Measurements from ENCODE around the gene DEDD.

The DEDD gene

GRCh38 chr1:161079436-161080110, 52.9 kb downstream of the DEDD start:
- no peak overlapping the region for H3K27ac ChIP-seq (ENCODE audit: low read depth in 2 of 2, low read length in 2 of 2)
- H3K4me3 ChIP-seq (ENCODE audit: low read length in 2 of 2), result no peak overlapping the region
- H3K9ac ChIP-seq (ENCODE audit: low read depth in 1 of 2, low read length in 2 of 2), result no peak overlapping the region
- peaks cover 5 to 23% of the 10 kb centered on the region in 2 donors for H3K4me1 ChIP-seq (ENCODE audit: control insufficient read depth in 2 of 2, insufficient read depth in 2 of 2, low read length in 2 of 2)
- H3K9me3 ChIP-seq (ENCODE audit: control insufficient read depth in 2 of 2, low read length in 2 of 2), result no peaks in the 10 kb centered on the region
- peaks cover 0 to 3% of the 10 kb centered on the region in 2 donors for H3K36me3 ChIP-seq (ENCODE audit: control insufficient read depth in 2 of 2, insufficient read depth in 2 of 2, low read length in 2 of 2)
- no peaks in the 10 kb centered on the region for H3K27me3 ChIP-seq (ENCODE audit: control insufficient read depth in 2 of 2, insufficient read depth in 2 of 2, low read length in 2 of 2)

- Histone ChIP-seq H3K9me3 (ENCODE audit: control insufficient read depth in 2 of 2, low read length in 2 of 2) (no peaks in the 10 kb centered on the region), H3K27ac (ENCODE audit: low read depth in 2 of 2, low read length in 2 of 2) (no peak overlapping the region), H3K9ac (ENCODE audit: low read depth in 1 of 2, low read length in 2 of 2) (no peak overlapping the region), H3K27me3 (ENCODE audit: control insufficient read depth in 2 of 2, insufficient read depth in 2 of 2, low read length in 2 of 2) (no peaks in the 10 kb centered on the region), H3K4me3 (ENCODE audit: low read length in 2 of 2) (no peak overlapping the region), H3K36me3 (ENCODE audit: control insufficient read depth in 2 of 2, insufficient read depth in 2 of 2, low read length in 2 of 2) (peaks cover 0 to 3% of the 10 kb centered on the region in 2 donors), H3K4me1 (ENCODE audit: control insufficient read depth in 2 of 2, insufficient read depth in 2 of 2, low read length in 2 of 2) (peaks cover 0 to 3% of the 10 kb centered on the region in 2 donors)
Observed at GRCh38 chr1:161077426-161077825, 55.0 kb downstream of the DEDD start.

DNA sequence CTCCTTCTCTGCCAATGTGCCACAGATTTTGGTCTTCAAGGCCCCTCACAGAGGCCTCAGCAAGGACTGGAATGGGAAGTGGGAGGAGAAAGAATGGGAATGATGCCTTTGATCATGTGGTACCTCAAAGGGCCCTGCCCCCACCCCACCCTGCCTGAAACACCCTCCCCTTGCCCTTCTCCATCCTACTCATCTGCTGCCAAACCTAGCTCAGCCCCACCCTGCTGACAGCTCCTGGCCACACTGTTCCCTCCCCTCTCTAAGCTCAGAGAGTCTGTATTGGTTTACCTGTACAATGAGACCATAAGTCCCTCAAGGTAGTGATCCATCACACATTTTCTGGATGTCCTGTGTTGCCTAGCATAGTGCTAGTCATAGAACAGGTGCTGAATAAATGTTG, 56.1 kb downstream of the DEDD start:
- H3K4me3 ChIP-seq (ENCODE audit: low read length in 2 of 2), result no peak overlapping the region
- H3K9me3 ChIP-seq (ENCODE audit: control insufficient read depth in 2 of 2, low read length in 2 of 2), result no peaks in the 10 kb centered on the region
- H3K36me3 ChIP-seq (ENCODE audit: control insufficient read depth in 2 of 2, insufficient read depth in 2 of 2, low read length in 2 of 2), result peaks cover 0 to 3% of the 10 kb centered on the region in 2 donors
- no peak overlapping the region for H3K27ac ChIP-seq (ENCODE audit: low read depth in 2 of 2, low read length in 2 of 2)
- H3K9ac ChIP-seq (ENCODE audit: low read depth in 1 of 2, low read length in 2 of 2), result no peak overlapping the region
- no peaks in the 10 kb centered on the region for H3K27me3 ChIP-seq (ENCODE audit: control insufficient read depth in 2 of 2, insufficient read depth in 2 of 2, low read length in 2 of 2)
- peaks cover 0 to 3% of the 10 kb centered on the region in 2 donors for H3K4me1 ChIP-seq (ENCODE audit: control insufficient read depth in 2 of 2, insufficient read depth in 2 of 2, low read length in 2 of 2)

- Histone ChIP-seq H3K9me3 (ENCODE audit: control insufficient read depth in 2 of 2, low read length in 2 of 2) (no peaks in the 10 kb centered on the region), H3K27me3 (ENCODE audit: control insufficient read depth in 2 of 2, insufficient read depth in 2 of 2, low read length in 2 of 2) (no peaks in the 10 kb centered on the region), H3K4me1 (ENCODE audit: control insufficient read depth in 2 of 2, insufficient read depth in 2 of 2, low read length in 2 of 2) (peaks cover 0 to 2% of the 10 kb centered on the region in 2 donors), H3K9ac (ENCODE audit: low read depth in 1 of 2, low read length in 2 of 2) (no peak overlapping the region), H3K4me3 (ENCODE audit: low read length in 2 of 2) (no peak overlapping the region), H3K27ac (ENCODE audit: low read depth in 2 of 2, low read length in 2 of 2) (no peak overlapping the region), H3K36me3 (ENCODE audit: control insufficient read depth in 2 of 2, insufficient read depth in 2 of 2, low read length in 2 of 2) (peaks cover 0 to 3% of the 10 kb centered on the region in 2 donors)
Observed at GRCh38 chr1:161074676-161075368, 57.6 kb downstream of the DEDD start.

DNA sequence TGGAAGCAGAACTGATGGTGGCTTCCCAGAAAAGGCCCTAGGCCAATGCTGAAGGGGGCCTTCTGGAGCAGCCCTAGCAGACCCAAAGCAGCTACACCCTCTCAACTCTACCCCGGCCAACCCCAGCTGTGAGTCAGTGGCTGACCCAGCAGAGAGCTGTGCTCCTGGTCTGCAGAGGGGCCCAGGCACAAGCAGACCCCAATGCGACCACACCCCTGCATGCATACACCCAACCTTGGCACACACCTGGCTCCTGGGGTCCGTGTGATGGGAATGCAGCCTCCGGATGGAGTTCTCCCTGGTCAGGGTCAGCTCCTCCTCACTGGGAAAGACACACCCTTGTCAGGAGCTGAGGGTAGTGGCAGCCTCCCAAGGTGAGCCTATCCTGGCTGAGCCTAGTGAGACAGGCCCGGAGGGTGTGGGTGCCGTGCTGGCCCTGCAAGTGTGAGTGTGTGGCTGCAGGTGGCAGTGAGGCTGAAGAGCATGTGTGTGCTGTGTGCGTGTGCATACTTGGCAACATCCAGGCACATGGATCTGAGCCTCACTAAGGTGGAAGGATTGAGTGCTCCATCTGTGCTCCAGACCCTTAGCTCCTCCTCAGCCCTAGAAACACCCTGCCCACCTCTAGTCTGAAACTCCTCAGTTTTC, 58.9 kb downstream of the DEDD start:
- Histone ChIP-seq H3K36me3 (ENCODE audit: control insufficient read depth in 2 of 2, insufficient read depth in 2 of 2, low read length in 2 of 2) (peaks cover 0 to 3% of the 10 kb centered on the region in 2 donors), H3K4me3 (ENCODE audit: low read length in 2 of 2) (no peak overlapping the region), H3K9ac (ENCODE audit: low read depth in 1 of 2, low read length in 2 of 2) (no peak overlapping the region), H3K9me3 (ENCODE audit: control insufficient read depth in 2 of 2, low read length in 2 of 2) (no peaks in the 10 kb centered on the region), H3K4me1 (ENCODE audit: control insufficient read depth in 2 of 2, insufficient read depth in 2 of 2, low read length in 2 of 2) (peaks cover 1 to 2% of the 10 kb centered on the region in 2 donors), H3K27me3 (ENCODE audit: control insufficient read depth in 2 of 2, insufficient read depth in 2 of 2, low read length in 2 of 2) (no peaks in the 10 kb centered on the region), H3K27ac (ENCODE audit: low read depth in 2 of 2, low read length in 2 of 2) (no peak overlapping the region)

GRCh38 chr1:161072751-161073449, 59.6 kb downstream of the DEDD start:
- Histone ChIP-seq H3K9ac (ENCODE audit: low read depth in 1 of 2, low read length in 2 of 2) (no peak overlapping the region), H3K36me3 (ENCODE audit: control insufficient read depth in 2 of 2, insufficient read depth in 2 of 2, low read length in 2 of 2) (peaks cover 0 to 3% of the 10 kb centered on the region in 2 donors), H3K27ac (ENCODE audit: low read depth in 2 of 2, low read length in 2 of 2) (no peak overlapping the region), H3K4me1 (ENCODE audit: control insufficient read depth in 2 of 2, insufficient read depth in 2 of 2, low read length in 2 of 2) (peaks cover 2 to 6% of the 10 kb centered on the region in 2 donors), H3K4me3 (ENCODE audit: low read length in 2 of 2) (no peak overlapping the region), H3K9me3 (ENCODE audit: control insufficient read depth in 2 of 2, low read length in 2 of 2) (no peaks in the 10 kb centered on the region), H3K27me3 (ENCODE audit: control insufficient read depth in 2 of 2, insufficient read depth in 2 of 2, low read length in 2 of 2) (no peaks in the 10 kb centered on the region)

GRCh38 chr1:161071886-161072371, 60.5 kb downstream of the DEDD start:
- Histone ChIP-seq H3K9me3 (ENCODE audit: control insufficient read depth in 2 of 2, low read length in 2 of 2) (no peaks in the 10 kb centered on the region), H3K27me3 (ENCODE audit: control insufficient read depth in 2 of 2, insufficient read depth in 2 of 2, low read length in 2 of 2) (no peaks in the 10 kb centered on the region), H3K9ac (ENCODE audit: low read depth in 1 of 2, low read length in 2 of 2) (no peak overlapping the region), H3K27ac (ENCODE audit: low read depth in 2 of 2, low read length in 2 of 2) (no peak overlapping the region), H3K4me3 (ENCODE audit: low read length in 2 of 2) (no peak overlapping the region), H3K4me1 (ENCODE audit: control insufficient read depth in 2 of 2, insufficient read depth in 2 of 2, low read length in 2 of 2) (peaks cover 2 to 6% of the 10 kb centered on the region in 2 donors), H3K36me3 (ENCODE audit: control insufficient read depth in 2 of 2, insufficient read depth in 2 of 2, low read length in 2 of 2) (peaks cover 0 to 3% of the 10 kb centered on the region in 2 donors)

All from mucosa of rectum (tissue), 2 donors.